Inferior parietal cortex (tissue), 1 donor: ENCODE measurements around the gene PPL.
"Not testable (repeated sequence)": the region's sequence is repeated elsewhere in the genome, so short reads cannot be mapped to it uniquely, and the experiment has no call there.

Source experiments
- DNase-seq: peaks from one replicate; pipeline ENCODE4 v3.0.0-alpha.2; 2016; ENCODE audit errors: extremely low spot score

The PPL gene

DNA sequence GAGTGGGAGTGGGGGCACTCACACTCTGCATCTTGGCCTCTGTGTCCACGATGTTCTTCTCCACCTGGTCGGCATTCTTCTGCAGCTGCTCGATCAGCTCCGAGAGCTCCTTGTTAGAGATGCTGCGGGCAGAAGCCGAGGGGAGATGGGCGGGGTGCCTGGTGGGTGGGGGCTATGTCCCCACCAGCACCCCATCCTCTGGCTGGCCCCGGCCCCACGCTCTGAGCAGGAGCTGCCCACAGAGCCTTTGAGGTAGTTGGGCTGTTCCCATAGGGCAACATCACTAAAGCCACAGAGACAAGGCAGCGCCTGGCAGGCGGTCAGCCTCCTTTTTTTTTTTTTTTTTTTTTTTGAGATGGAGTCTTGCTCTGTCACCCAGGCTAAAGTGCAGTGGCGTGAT, 26.1 kb downstream of the PPL start:
- no peak for DNase-seq

DNA sequence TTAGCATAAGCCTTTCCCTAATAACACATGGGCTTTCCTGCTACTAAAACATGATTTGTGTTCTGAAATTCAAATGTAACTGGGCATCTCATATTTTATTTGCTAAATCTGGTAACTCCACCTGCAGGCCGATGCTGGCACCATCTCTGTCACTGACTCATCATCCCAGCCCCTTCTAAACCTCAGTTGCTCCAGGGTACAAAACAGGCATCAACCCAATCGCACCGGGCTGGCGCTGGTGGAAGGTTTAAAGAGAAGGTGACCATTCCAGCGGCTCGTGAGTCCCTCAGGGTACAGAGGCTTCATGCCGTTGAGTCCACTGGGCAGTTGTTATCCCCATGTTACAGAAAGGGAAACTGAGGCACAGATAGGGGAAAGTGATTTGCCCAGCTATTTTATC, 27.1 kb downstream of the PPL start:
- no peak for DNase-seq

DNA sequence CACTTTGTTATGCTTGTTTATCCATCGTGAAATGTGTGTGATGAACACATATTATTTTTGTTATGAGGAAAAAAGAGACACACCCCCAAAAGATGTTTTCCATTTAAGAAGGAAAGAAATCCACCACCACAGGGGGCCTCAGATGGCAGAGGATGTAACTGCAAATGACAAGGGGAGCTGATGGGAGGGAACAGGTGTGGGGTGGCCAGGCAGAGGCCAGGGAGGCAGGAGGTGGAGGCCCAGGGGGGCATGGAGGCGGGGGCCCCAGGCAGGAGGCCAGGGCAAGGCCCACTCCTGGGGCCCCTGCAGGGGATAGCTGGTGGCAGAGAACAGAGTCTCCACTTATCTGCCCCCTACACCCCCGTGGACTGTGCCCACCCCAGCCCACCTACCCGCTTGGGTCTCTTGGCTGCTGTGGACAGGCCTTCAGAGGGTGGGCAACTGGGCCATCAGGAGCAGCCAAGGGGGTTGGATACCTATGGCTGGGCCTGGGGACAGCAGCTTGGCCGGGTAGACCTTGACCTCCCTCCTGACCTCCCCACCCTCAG, 28.0 kb downstream of the PPL start:
- DNase-seq: no peak

DNA sequence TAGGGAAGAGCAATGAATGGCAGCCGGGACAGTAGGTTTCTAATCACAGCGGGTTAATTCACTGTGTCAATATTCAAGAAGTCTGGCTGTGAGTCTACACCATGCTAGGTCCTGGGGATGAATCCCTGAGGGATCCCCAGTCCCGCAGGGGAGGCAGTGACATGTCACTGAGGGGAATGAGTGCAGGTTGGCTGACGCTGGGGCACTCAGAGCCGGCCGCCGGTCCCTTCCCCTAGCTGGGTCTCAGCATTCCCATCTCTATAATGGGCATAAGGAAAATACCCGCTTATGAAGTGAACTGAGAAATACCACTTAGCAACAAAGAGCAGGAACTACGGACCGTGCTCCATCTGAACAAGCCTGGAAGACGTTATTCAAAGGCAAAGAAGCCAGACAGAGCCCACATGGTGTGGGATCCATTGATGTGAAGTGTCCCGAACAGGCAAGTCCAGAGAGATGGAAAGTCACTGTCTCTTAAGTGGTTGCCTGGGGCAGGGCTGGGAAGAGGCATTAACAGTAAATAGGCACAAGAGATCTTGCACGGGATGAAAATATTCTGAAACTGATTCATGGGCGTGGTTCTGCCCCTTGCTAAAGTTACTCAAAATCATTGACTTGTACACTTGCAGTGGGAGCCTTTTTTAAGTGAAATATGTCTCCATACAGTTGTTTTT, 31.9 kb downstream of the PPL start:
- no peak for DNase-seq

DNA sequence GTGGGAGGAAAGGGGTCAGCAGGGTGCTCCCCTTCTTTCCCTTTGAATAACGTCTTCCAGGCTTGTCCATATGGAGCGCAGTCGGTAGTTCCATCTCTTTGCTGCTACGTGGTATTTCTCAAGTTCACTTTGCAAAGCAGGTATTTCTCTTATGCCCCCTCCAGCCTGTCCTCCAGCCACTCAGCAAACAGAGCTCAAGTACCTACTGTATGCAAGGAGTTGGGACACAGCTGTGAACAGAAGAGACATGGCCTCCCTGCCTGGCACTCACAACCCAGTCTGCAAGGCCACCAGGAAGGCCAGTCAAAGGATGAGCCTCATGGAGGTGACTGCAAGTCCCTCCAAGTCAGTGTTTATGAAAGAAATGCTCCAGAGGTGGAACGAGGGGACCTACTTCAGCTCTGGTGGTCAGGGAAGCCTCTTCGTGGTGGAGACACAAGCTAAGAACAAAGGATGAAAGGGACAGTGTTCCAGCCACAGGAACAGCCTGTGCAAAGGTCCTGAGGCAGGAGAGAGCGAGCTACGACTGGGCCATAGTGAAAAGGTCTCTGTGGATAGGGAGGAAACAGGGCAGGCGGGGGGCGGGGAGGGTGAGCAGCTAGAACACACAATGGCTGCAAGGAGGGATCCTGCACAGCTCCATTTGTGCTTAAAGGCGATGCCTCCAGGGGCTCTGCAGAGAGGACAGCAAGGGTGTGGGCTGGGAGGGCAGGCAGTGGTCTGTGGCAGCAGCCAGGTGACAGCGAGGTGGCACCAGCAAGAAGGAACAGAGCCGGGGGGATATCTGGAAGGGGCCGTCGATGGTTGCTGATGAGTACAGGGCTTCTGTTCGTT, 32.6 kb downstream of the PPL start:
- no peak for DNase-seq

DNA sequence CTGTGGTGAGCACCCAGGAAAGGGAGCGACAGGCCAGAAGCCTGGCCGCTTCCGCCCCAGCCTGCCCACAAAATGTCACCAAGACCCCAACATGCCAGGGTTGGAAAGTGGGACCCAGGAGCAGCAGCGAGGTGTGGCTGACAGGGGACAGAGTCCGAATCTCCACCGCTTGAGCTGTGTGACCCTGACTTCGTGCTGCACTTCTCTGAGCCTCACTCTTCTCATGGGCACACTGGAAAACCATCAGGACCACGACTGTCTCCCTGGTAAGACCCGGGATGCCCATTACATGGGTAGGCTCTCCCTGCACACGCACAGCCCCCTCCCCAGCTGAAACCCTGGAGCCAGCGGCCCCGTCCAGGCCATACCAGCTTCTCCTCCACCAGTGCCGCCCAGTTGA, 34.9 kb downstream of the PPL start:
- DNase-seq: no peak

DNA sequence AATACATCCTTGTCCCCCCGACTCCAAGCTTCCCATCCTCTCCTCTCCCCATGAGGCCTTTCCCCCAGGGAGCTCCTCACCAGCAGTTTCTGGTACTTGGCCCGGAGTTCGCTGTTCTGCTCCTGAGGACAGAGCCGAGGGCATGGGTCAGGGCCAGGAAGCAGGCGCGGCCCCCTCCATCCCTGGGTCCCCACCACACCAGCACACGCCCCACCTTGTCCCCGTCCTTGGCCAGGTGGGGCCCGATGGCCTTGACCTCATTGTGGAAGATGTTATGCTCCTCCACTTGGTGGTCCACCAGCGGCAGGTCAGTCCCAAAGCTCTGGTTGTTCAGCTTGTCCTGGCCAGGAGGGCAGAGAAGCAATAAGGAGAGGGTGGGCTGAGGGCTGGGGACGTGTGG, 36.2 kb downstream of the PPL start:
- DNase-seq: no peak

DNA sequence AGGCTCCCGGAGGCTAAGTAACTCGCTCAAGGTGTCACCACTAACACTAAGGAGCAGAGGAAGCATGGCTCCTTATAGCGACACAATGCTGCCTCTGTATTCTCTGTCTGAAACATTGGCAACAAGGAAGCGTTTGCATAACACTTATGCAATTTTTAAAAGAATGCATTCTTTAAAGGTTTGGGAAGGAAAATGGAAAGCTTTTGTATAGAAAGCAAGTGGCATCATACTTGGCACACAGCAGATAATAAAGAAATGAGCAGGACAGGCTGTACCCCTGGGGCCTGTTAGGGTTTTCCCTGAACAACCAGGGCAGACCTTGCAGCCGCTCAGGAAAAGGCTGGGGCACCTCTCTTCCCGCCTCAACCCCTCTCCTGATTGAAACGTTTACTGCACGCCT, 36.9 kb downstream of the PPL start:
- no peak for DNase-seq

DNA sequence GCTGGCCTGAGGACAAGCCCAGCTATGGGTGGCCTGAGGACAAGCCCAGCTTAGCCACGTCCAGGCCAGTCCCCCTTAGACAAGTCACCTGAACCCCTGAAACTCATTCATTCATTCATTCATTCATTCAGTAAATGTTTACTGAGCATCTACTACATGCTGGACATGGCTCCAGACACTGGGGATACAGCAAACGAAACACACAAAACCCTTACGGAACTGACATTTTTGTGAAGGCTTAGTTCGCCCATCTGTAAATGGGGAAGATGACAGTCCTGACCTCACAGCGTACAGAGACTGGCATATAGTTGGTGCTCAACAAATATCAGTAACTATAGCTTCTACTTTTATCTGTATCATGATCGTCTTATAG, 37.5 kb downstream of the PPL start:
- DNase-seq: no peak

DNA sequence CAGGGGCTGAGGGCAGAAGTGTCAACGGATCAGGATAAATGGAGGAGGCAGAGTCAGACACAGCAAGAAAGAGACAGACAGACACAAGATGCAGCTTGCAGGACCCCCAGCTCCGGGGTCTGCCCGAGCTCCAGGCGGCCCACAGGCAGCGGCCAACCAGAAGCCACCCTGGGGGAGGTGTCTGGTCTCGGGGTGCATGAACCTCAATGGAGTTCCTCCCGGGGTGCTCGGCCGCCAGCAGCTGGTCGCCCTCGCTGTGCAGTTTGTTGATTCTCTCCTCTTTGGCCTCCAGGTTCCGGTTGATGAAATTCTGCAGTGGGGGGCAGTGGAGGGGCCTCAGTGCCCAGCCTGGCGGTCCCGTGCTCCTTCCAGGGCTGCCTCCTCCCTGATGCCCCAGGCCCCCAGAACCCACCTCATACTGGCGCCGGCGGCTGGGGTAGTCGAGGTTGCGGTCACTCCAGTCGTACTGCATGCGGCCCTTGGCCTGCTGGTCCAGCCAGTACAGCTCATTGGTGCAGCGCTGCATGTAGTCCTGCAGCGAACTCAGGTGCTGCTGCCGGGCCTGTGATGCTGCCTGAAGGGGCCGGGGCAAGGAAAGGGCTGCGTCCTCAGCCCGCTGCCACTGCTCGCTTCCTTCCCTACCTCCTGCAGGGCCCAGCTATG, 38.0 kb downstream of the PPL start:
- no peak for DNase-seq

DNA sequence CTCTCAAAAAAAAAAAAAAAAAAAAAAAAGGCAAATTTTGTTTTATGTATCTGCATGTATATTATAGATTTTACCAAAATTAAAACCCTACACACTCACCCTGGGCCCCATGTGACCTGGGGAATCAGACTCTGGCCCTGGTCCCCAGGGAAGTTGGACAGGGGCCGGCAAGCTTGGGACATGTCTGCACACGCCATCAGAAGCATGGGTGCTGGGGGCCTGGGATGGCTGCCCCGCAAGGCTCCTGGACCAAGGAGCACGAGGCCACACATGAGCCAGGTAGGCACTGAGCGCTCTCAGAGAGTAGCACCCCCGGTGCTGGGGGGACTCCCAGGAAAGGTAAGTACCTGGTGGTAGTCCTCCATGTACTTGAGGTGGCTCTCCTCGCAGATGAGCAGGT, 39.6 kb downstream of the PPL start:
- no peak for DNase-seq

DNA sequence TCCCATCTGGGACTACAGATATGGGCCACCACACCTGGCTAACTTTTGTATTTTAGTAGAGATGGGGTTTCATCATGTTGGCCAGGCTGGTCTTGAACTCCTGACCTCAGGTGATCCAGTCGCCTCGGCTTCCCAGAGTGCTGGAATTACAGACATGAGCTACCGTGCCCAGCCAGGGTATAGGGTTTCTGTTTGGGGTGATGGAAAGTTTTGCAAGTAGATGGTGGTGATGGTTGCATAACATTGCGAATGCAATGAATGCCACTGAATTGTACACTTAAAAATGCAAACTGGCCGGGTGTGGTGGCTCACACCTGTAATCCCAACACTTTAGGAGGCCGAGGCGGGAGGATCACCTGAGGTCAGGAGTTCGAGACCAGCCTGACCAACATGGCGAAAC, 40.2 kb downstream of the PPL start:
- not testable (repeated sequence) for DNase-seq

DNA sequence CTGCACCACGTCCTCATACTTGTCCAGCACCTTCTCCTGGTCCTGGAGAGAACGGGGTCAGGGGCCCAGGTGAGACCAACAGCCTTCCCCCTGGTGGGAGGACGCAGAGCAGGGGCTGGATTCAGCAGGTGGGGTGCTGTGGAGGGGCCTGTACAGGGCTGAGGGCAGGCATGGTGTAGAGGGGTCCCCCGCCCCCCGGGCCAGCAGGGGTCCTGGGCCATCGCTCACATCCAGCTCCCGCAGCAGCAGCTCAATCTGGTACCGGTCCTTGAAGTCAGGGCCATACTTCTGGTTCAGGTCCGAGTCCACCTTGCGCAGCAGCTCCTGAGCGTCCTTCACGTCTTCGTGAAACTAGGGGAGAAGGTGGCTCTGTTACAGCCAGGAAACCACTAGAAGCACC, 41.6 kb downstream of the PPL start:
- no peak for DNase-seq

DNA sequence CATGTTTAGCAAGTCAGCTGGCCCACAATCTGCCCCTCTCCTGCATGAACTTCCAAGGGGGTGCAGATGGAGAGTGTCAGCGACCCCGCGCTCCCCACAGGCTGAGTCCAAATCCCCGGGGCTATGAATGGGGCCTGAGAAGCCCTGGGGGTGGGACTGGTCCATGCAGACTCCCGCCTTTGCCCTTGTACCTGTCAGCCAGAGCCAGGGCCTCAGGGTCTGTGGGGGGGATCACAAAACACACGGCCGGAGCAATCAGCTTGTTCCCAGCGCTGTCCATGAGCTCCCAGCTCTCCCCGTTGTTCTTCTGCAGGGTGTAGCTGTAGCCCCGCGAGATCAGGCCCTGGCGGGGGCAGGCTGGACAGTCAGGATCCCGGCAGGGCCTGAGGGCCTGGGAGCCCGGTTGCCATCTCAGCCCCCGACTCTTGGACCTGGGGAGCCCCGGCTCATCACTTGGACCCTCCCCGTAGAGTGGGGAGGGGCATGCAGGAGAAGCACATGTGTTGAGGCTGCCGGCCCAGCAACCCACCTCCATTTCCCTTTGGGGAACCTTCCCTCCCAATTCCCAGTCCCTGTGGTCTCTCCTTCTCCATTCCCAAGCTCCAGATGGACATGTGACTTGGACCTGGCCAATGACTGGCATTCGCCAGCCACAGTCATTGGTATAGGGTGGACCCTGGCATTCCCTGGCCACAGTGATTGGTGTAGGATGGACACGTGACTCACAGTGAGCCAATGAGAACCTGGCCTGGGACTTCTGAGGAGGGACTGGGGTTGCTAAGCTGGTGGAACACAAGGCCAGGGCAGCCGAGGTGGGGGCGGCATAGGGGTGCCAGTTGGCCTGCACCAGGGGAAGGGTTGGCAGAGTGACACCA, 42.4 kb downstream of the PPL start:
- no peak for DNase-seq

DNA sequence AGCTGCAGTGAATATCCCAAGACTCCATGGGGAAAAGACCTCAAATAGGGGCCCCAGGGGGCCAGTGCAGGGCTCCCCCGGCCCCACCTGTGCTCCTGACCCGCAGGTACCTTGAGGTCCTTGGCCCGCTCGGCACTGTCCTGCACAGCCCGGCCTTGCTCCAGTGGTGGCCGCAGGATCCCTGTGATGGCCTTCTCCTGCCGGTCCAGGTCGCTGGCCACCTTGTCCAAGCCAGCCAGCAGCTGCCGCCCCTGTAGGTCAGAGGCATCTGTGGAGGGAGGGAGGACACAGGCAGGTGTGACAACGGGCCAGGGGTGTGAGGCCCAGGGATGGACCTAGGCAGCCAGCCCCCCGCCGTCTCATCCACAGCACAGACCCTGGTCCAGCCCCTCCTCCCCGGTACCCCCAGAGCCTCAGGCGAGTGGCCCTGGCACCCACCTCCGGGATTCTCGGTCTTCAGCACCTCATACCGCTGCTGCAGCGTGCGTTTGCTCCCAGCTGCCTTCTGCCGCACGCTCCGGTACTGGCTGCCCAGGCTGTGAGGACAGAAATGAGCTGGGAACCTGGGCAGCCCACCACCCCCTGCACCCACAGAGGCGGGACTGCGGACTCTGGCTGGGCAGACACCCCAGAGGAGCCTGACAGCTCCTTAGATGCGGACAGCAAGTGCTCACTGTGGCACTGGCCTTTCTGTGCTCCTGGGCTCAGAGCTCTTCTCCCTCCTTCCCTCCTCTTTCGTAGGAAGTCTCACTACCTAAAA, 43.7 kb downstream of the PPL start:
- DNase-seq: no peak

DNA sequence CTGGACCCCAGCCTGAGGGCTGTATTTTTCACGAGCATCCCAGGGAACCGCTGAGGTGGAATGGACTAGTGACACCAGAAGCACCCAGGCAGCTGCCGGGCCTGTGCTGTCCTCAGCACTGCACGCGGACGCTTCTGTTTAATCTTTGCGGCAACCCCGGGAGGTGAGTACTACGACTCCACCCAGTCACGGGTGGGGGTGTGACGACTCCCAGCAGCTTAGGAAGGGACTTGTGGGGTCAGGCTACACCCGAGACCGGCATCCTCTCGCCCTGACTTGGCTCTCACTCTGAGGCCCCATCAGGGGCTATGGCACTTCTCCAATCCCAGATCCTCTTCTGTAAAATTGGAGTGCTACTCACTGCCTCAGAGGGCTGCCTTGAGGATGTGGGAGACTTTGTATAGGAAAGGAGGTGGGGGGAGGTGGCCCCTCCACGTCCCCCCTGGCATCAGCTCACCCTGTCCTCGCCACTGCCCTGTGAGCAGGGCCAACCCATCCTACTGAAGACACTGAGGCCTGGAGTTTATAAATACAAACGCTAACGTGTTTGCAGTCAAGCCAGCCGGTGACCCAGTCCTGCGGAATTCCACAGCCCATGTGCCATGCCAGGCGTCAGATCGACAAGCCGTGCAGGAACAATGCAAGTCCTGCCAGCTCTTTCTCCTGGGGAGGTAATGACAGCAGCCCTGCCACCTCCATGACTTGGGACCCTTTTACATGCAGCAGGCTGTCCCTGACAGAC, 44.4 kb downstream of the PPL start:
- DNase-seq: no peak

DNA sequence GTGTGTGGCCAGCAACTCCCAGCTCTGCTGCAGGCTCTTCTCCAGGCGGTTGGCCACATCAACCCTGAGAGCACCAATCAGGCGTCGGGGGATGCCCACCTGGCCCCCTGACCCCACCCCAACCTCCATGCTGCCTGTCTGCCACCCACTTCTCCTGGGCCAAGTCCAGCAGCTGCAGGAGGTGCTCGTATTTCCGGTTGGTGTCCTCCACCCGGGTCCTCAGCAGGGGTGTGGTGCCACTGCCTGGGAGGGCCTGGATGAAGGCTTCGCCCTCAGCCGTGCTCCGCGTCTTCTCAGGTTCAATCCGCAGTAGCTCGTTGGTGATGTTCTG, 45.1 kb downstream of the PPL start:
- no peak for DNase-seq

DNA sequence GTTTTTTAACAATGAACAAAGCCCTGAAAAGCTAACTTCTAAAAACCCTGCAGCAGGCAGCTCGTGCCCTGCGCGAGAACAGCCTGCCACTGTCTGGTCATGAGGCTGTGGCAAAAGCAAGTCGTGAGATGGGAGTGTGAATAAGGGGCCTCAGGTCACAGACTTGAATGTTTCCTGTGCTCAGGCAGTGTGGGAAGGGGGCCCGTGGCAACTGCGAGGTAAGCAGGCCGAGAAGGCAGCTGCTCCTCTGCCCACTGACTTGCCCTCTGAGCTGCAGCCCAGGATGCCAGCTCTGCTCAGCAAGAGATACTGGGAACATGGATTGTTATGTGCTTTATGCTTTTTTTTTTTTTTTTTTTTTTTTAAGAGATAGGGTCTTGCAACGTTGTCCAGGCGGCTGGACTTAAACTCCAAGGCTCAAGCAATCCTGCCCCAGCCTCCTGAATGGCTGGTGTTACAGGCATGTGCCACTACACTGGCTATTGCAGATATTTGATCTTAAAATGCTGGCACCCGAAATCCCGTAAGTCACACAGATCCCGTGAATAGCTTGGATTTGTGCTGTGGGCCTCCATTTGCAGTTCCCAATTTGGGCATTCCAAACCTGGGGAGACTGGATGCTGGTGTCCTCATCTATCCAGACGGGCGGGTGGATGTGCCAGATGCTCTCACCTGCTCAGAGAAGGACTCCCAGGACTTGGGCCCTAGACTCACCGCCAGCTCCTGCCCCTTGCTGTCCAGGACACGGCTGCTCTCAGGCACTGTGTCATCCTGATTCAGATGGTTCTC, 45.7 kb downstream of the PPL start:
- no peak for DNase-seq

DNA sequence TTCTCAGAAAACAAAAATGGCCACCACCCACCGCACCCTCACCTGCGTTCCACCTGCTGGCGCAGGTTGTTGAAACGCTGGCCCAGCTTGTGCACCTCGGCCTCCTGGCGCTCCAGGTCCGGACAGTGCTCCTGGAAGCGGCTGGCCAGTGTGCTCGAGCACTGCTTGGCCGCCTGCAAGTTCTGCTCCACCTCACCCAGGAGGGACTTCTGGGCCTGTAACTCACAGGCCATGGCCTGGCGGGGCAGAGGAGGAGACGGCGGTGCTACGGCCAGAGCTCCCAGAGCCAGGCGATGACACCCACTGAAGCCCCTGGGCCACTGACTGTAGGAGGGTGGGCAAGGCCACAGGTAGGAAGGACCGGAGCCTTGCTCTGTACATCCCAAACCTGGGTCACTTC, 46.3 kb downstream of the PPL start:
- no peak for DNase-seq

DNA sequence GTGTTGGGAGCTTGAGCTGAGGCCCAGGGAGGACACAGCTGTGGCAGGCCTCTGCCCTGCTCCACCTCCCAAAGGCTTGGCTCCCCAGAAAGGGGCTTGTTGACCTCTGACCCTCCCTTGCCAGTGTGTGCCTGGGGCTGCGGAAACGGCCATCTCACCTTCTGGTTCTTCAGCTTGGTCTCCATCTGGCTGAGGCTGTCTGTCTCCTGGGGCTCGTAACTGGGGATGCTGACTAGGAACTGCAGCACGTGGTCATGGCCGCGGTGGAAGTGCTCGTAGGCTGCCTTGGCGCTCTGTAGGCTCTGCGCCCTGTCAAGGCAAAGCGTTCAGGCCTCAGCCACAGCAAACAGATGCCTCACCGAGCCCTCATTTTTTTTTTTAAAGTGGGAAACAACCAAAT, 46.9 kb downstream of the PPL start:
- DNase-seq: no peak
